ENCODE data around the gene PPP1R13B. TPM values are rescaled to one million over a fixed set of nuclear protein-coding genes. Genes with fewer than 3 reads are reported as not detected.

Gene PPP1R13B
- total RNA-seq (2021) = 9.3 to 10.3 TPM (median 10.0 TPM) in 3 replicates
- percentile 43 among the genes with signal in this experiment for Bru-seq, nascent RNA
- long read RNA-seq, experiment 1, full-length matches to known transcripts = 5 of 17 reads
- long read RNA-seq, experiment 1, partial matches to known transcripts = 4 of 17 reads
- long read RNA-seq, experiment 1, other reads (novel, unspliced or antisense) = 8 of 17 reads
- long read RNA-seq, experiment 2, partial matches to known transcripts = 2 of 2 reads
- long read RNA-seq, experiment 2, other reads (novel, unspliced or antisense) = 0 of 2 reads
- long read RNA-seq, experiment 3 = 0 reads

GRCh38 chr14:103847451-103848174 lies at the start of gene PPP1R13B:
Gene PPP1R13B (minus strand): TSS chr14:103847575. CDS start chr14:103847307, 268 bp downstream.
- H3K4me3 Mint-ChIP-seq = peak within 1 kb of the TSS; percentile 77
- H3K27ac Mint-ChIP-seq = no peak within 1 kb of the TSS

More at GRCh38 chr14:103847451-103848174, at the start of gene PPP1R13B:
- DNase-seq (ENCODE audit: low spot score) (peak; percentile 95), ATAC-seq (peak; percentile 93)
- Mint-ChIP-seq H3K27me3 (ENCODE audit: low read depth) (peaks cover 46% of the 10 kb centered on the region), H3K9me3 (no peaks in the 10 kb centered on the region), H3K4me1 (peaks cover 11% of the 10 kb centered on the region), H3K36me3 (no peaks in the 10 kb centered on the region)
- POLR2A ChIA-PET = no interaction called here
- CTCF ChIA-PET = interaction anchor here (0.7 to 1.3 kb wide), 3 partner anchors 14 to 58 kb away, joined by 3 read pairs; no protein-coding TSS in a partner anchor
- TF ChIP-seq TP53 (CRISPR knock-in tag; IDR thresholded peaks at IDR 0.05) = 0 out of 2 replicates have a peak, but pooled peaks have one; percentile 3
- TF ChIP-seq ZNF138 (CRISPR knock-in tag; conservative IDR thresholded peaks at IDR 0.05) = no peak
- TF ChIP-seq FOXP4 (CRISPR knock-in tag; IDR thresholded peaks at IDR 0.05) = no peak
- TF ChIP-seq ESRRA (CRISPR knock-in tag; IDR thresholded peaks at IDR 0.05; ENCODE audit: borderline replicate concordance) = 0 out of 2 replicates have a peak, but pooled peaks have one; percentile 6
- peak; percentile 53 for TF ChIP-seq USF2 (CRISPR knock-in tag; IDR thresholded peaks at IDR 0.05)
- no peak for TF ChIP-seq NFYB (CRISPR knock-in tag; conservative IDR thresholded peaks at IDR 0.05; ENCODE audit: low read depth)
- no peak for TF ChIP-seq IRF2 (CRISPR knock-in tag; IDR thresholded peaks at IDR 0.05; ENCODE audit: borderline replicate concordance, low read depth)
- TF ChIP-seq MAX (CRISPR knock-in tag; IDR thresholded peaks at IDR 0.05) = no peak; the same call in 1 of the 2 replicates
- TF ChIP-seq TEAD4 (CRISPR knock-in tag; IDR thresholded peaks at IDR 0.05) = no peak
- no peak for TF ChIP-seq ZBTB43 (CRISPR knock-in tag; IDR thresholded peaks at IDR 0.05)
- no peak for TF ChIP-seq ZNF317 (CRISPR knock-in tag; IDR thresholded peaks at IDR 0.05; ENCODE audit: borderline replicate concordance, low read depth)
- peak; percentile 34; the same call in 1 of the 2 replicates for TF ChIP-seq GABPB1 (CRISPR knock-in tag; IDR thresholded peaks at IDR 0.05)
- no peak for TF ChIP-seq ZNF281 (CRISPR knock-in tag; IDR thresholded peaks at IDR 0.05)
- no peak for TF ChIP-seq ZNF219 (CRISPR knock-in tag; IDR thresholded peaks at IDR 0.05; ENCODE audit: borderline replicate concordance)
- peak; percentile 92 for TF ChIP-seq SP1 (CRISPR knock-in tag; conservative IDR thresholded peaks at IDR 0.05)
- no peak for TF ChIP-seq CBFB (CRISPR knock-in tag; IDR thresholded peaks at IDR 0.05; ENCODE audit: low read depth)

Data from WTC11 (cell line).